Breast epithelium (tissue), 4 donors: ENCODE data around the gene CREB1. TPM values are rescaled to one million over a fixed set of nuclear protein-coding genes. Genes with fewer than 3 reads are reported as not detected.
"Not testable (repeated sequence)": the region's sequence is repeated elsewhere in the genome, so short reads cannot be mapped to it uniquely, and the experiment has no call there.

Experiments used
- DNase-seq, 2 donors: peaks; one replicate each; pipeline ENCODE4 v3.0.0-alpha.2; 2019; ENCODE audit warnings: low spot score in 2 of 2
- H3K27ac ChIP-seq, 2 donors: fragments of 200-600 bp; sonication (generic) in 1 of 2; one replicate each; pipeline ENCODE4 v1.5.1; 2016 to 2019; ENCODE audit warnings: mild to moderate bottlenecking in 1 of 2
- H3K27me3 ChIP-seq, 2 donors: fragments of 200-600 bp; sonication (generic) in 1 of 2; one replicate each; pipeline versions ENCODE4 v1.5.1 to v1.6.0; 2017 to 2019; ENCODE audit warnings: control low read depth in 1 of 2, mild to moderate bottlenecking in 1 of 2
- H3K36me3 ChIP-seq: fragments of 200-600 bp; one replicate; pipeline ENCODE4 v1.5.1; 2019
- H3K4me1 ChIP-seq, 2 donors: fragments of 200-600 bp; sonication (generic); one replicate each; pipeline ENCODE4 v1.5.1; 2016 to 2019; ENCODE audit warnings: control low read depth in 1 of 2
- H3K4me3 ChIP-seq, 3 donors: fragments of 200-600 bp; sonication (generic); 1 replicate in 2 of 3; 2 replicates in 1 of 3; pipeline ENCODE4 v1.5.1; 2016 to 2019; ENCODE audit warnings: mild to moderate bottlenecking in 3 of 3, moderate library complexity in 2 of 3
- H3K9me3 ChIP-seq, 2 donors: fragments of 200-600 bp; sonication (generic) in 1 of 2; one replicate each; pipeline ENCODE4 v1.5.1; 2016 to 2019; ENCODE audit warnings: control low read depth in 1 of 2
- CTCF ChIP-seq, 3 donors: fragments of 450-650 bp; IDR thresholded peaks; one replicate each; pipeline ENCODE4 v1.5.1; 2016 to 2017; ENCODE audit warnings: antibody characterized with exemption in 3 of 3, mild to moderate bottlenecking in 3 of 3, moderate library complexity in 3 of 3
- POLR2A ChIP-seq: fragments of 450-650 bp; IDR thresholded peaks from one replicate; pipeline ENCODE4 v1.6.1; 2016; ENCODE audit warnings: antibody characterized with exemption, mild to moderate bottlenecking, moderate library complexity
- POLR2AphosphoS5 ChIP-seq, 3 donors: sonication (generic); formaldehyde crosslinking; IDR thresholded peaks; one replicate each; pipeline ENCODE4 v1.6.1; 2017; ENCODE audit warnings: antibody characterized with exemption in 3 of 3
- intact Hi-C: fragments of 100-400 bp; cut with DNase I; formaldehyde crosslinking; loops from one replicate; pipeline ENCODE4 v1.15.1; 2023; ENCODE audit warnings: low total_unique reads
- total RNA-seq, 3 donors: library from RNA; depleted of rRNA; stranded (reverse); fragments of >200 nt; gene quantifications; one replicate each; pipeline ENCODE4 v1.1.0, GENCODE V29; 2016

CREB1 gene
- total RNA-seq, 3 donors from 2014 or later: 45.6 to 81.5 (median 54.1) TPM

GRCh38 chr2:207629553-207629952 lies 99.8 kb downstream of the CREB1 start:
- TF ChIP-seq CTCF (IDR thresholded peaks at IDR 0.05): no peak
- Histone ChIP-seq H3K9me3 (no peaks in the 10 kb centered on the region), H3K27me3 (no peaks in the 10 kb centered on the region), H3K36me3 (no peaks in the 10 kb centered on the region), H3K27ac (no peak overlapping the region), H3K4me1 (peaks cover 0 to 6% of the 10 kb centered on the region in 2 donors), H3K4me3 (no peak overlapping the region)
- no peak for DNase-seq
- intact Hi-C loops: loop anchor here (2.0 kb wide), 1 partner anchor 51 kb away; no protein-coding TSS in a partner anchor

GRCh38 chr2:207630491-207630890 lies 100.7 kb downstream of the CREB1 start:
- H3K9me3 ChIP-seq: no peaks in the 10 kb centered on the region
- H3K4me3 ChIP-seq: no peak overlapping the region
- TF ChIP-seq CTCF (IDR thresholded peaks at IDR 0.05) (no peak), POLR2A (no peak), POLR2AphosphoS5 (IDR thresholded peaks at IDR 0.05) (no peak)
- H3K27me3 ChIP-seq: no peaks in the 10 kb centered on the region
- no peaks in the 10 kb centered on the region for H3K36me3 ChIP-seq
- peaks cover 0 to 6% of the 10 kb centered on the region in 2 donors for H3K4me1 ChIP-seq
- H3K27ac ChIP-seq: no peak overlapping the region
- intact Hi-C loops: no loop called here
- no peak for DNase-seq

- TF ChIP-seq POLR2AphosphoS5 (IDR thresholded peaks at IDR 0.05): no peak
- no peak for TF ChIP-seq POLR2A
- TF ChIP-seq CTCF (IDR thresholded peaks at IDR 0.05): no peak
- intact Hi-C loops: no loop called here
- Histone ChIP-seq H3K9me3 (no peaks in the 10 kb centered on the region), H3K4me3 (no peak overlapping the region), H3K36me3 (no peaks in the 10 kb centered on the region), H3K4me1 (peaks cover 0 to 6% of the 10 kb centered on the region in 2 donors), H3K27ac (no peak overlapping the region), H3K27me3 (no peaks in the 10 kb centered on the region)
- no peak for DNase-seq
Measured at GRCh38 chr2:207632575-207633493, 103.1 kb downstream of the CREB1 start.

GRCh38 chr2:207633686-207634085 lies 103.9 kb downstream of the CREB1 start:
- TF ChIP-seq POLR2AphosphoS5 (IDR thresholded peaks at IDR 0.05) (no peak), POLR2A (no peak), CTCF (IDR thresholded peaks at IDR 0.05) (no peak)
- H3K4me1 ChIP-seq: peaks cover 0 to 6% of the 10 kb centered on the region in 2 donors
- no peaks in the 10 kb centered on the region for H3K27me3 ChIP-seq
- H3K9me3 ChIP-seq: no peaks in the 10 kb centered on the region
- H3K27ac ChIP-seq: no peak overlapping the region
- H3K4me3 ChIP-seq: no peak overlapping the region
- no peak for DNase-seq
- no peaks in the 10 kb centered on the region for H3K36me3 ChIP-seq
- intact Hi-C loops: no loop called here

- Histone ChIP-seq H3K4me3 (no peak overlapping the region), H3K9me3 (no peaks in the 10 kb centered on the region), H3K27ac (no peak overlapping the region), H3K36me3 (no peaks in the 10 kb centered on the region), H3K4me1 (peaks cover 0 to 6% of the 10 kb centered on the region in 2 donors), H3K27me3 (no peaks in the 10 kb centered on the region)
- no peak for DNase-seq
- TF ChIP-seq CTCF (IDR thresholded peaks at IDR 0.05) (no peak), POLR2A (no peak), POLR2AphosphoS5 (IDR thresholded peaks at IDR 0.05) (no peak)
- intact Hi-C loops: no loop called here
Measured at GRCh38 chr2:207635468-207636200, 105.9 kb downstream of the CREB1 start.

- H3K36me3 ChIP-seq, H3K4me1 ChIP-seq, H3K27me3 ChIP-seq, intact Hi-C loops, H3K4me3 ChIP-seq, DNase-seq, H3K9me3 ChIP-seq, H3K27ac ChIP-seq: not testable (repeated sequence)
Measured at GRCh38 chr2:207639288-207639687, 109.5 kb downstream of the CREB1 start.
